Gastroesophageal sphincter (tissue), 4 donors: Measurements from ENCODE around the gene ATP8A1. TPM values are rescaled to one million over a fixed set of nuclear protein-coding genes. Genes with fewer than 3 reads are reported as not detected.

Experiments used
- ATAC-seq: fragments of 150-250 bp; one replicate; pipeline ENCODE4 v1.9.1; 2016; ENCODE audit warnings: mild to moderate bottlenecking, moderate library complexity
- H3K27ac ChIP-seq, 4 donors: fragments of 200-600 bp; sonication (generic) in 3 of 4; 1 replicate in 3 of 4; 2 replicates in 1 of 4; pipeline ENCODE4 v1.5.1; 2016 to 2019
- H3K27me3 ChIP-seq: fragments of 200-600 bp; sonication (generic); one replicate; pipeline ENCODE4 v1.5.1; 2019
- H3K36me3 ChIP-seq, 2 donors: fragments of 200-600 bp; sonication (generic); one replicate each; pipeline ENCODE4 v1.5.1; 2019; ENCODE audit warnings: control low read depth in 1 of 2
- H3K4me1 ChIP-seq, 3 donors: fragments of 200-600 bp; sonication (generic); 1 replicate in 2 of 3; 2 replicates in 1 of 3; pipeline ENCODE4 v1.5.1; 2016 to 2019; ENCODE audit warnings: control low read depth in 2 of 3
- H3K4me3 ChIP-seq, 2 donors: fragments of 200-600 bp; sonication (generic); one replicate each; pipeline ENCODE4 v1.5.1; 2019; ENCODE audit warnings: mild to moderate bottlenecking in 1 of 2, moderate library complexity in 1 of 2
- H3K9me3 ChIP-seq, 3 donors: fragments of 200-600 bp; sonication (generic); one replicate each; pipeline ENCODE4 v1.5.1; 2017 to 2019; ENCODE audit warnings: control low read depth in 2 of 3
- CTCF ChIP-seq, 4 experiments: fragments of 200-600 bp in 2 of 4; fragments of 450-650 bp in 2 of 4; sonication (generic) in 1 of 4; IDR thresholded peaks; one replicate each; pipeline ENCODE4 v1.5.1; 2017 to 2019; ENCODE audit warnings: antibody characterized with exemption in 4 of 4, mild to moderate bottlenecking in 2 of 4, moderate library complexity in 2 of 4
- EP300 ChIP-seq: sonication (generic); formaldehyde crosslinking; IDR thresholded peaks from one replicate; pipeline ENCODE4 v1.6.1; 2017; ENCODE audit warnings: antibody characterized with exemption, mild to moderate bottlenecking
- POLR2A ChIP-seq, 2 donors: fragments of 450-650 bp; IDR thresholded peaks; one replicate each; pipeline ENCODE4 v1.6.1; 2017; ENCODE audit warnings: antibody characterized with exemption in 2 of 2, mild to moderate bottlenecking in 2 of 2, moderate library complexity in 1 of 2
- POLR2AphosphoS5 ChIP-seq: sonication (generic); formaldehyde crosslinking; IDR thresholded peaks from one replicate; pipeline ENCODE4 v1.6.1; 2017; ENCODE audit warnings: antibody characterized with exemption
- WGBS, 2 donors: methylation state at CpG; one replicate each; pipeline ENCODE4 v1.1.5; 2018; ENCODE audit warnings: low coverage in 1 of 2; 5-methylcytosine and 5-hydroxymethylcytosine counted together
- total RNA-seq, 4 donors: library from RNA; depleted of rRNA; stranded (reverse); fragments of >200 nt; gene quantifications; one replicate each; pipeline ENCODE4 v1.1.0, GENCODE V29; 2016

Gene ATP8A1
- total RNA-seq, 4 donors from 2014 or later: 5.6 to 21.9 (median 8.9) TPM

- Histone ChIP-seq H3K4me3 (no peak overlapping the region), H3K27me3 (no peaks in the 10 kb centered on the region), H3K27ac (no peak overlapping the region), H3K9me3 (no peaks in the 10 kb centered on the region), H3K36me3 (peaks cover 0 to 14% of the 10 kb centered on the region in 2 donors), H3K4me1 (peaks cover 0 to 7% (median 0%) of the 10 kb centered on the region in 3 donors)
- ATAC-seq: peak; percentile 54
- TF ChIP-seq EP300 (no peak), POLR2A (IDR thresholded peaks at IDR 0.05) (no peak), CTCF (IDR thresholded peaks at IDR 0.05) (no peak), POLR2AphosphoS5 (no peak)
- WGBS, 2 donors: 52 to 94% methylated on average over 2 to 3 of the region's 3 CpGs
These were observed 133.7 kb downstream of the ATP8A1 start for GRCh38 chr4:42523066-42523718.

GRCh38 chr4:42519803-42520417 is 137.0 kb downstream of the ATP8A1 start:
- no peak for ATAC-seq
- 14 to 21% methylated on average over 3 of the region's 3 CpGs for WGBS, 2 donors
- H3K27me3 ChIP-seq: no peaks in the 10 kb centered on the region
- H3K27ac ChIP-seq: no peak overlapping the region
- TF ChIP-seq POLR2A (IDR thresholded peaks at IDR 0.05): no peak
- TF ChIP-seq CTCF (IDR thresholded peaks at IDR 0.05): peak; percentile 52 to 73 (median 66)
- peaks cover 0 to 14% of the 10 kb centered on the region in 2 donors for H3K36me3 ChIP-seq
- no peaks in the 10 kb centered on the region for H3K9me3 ChIP-seq
- H3K4me1 ChIP-seq: peaks cover 0 to 7% (median 0%) of the 10 kb centered on the region in 3 donors
- no peak overlapping the region for H3K4me3 ChIP-seq

GRCh38 chr4:42515156-42515884 is 141.6 kb downstream of the ATP8A1 start:
- no peak for TF ChIP-seq CTCF (IDR thresholded peaks at IDR 0.05)
- TF ChIP-seq POLR2AphosphoS5: no peak
- no peak for TF ChIP-seq POLR2A (IDR thresholded peaks at IDR 0.05)
- TF ChIP-seq EP300: no peak
- no peak overlapping the region for H3K27ac ChIP-seq
- WGBS, 2 donors: 33 to 67% methylated on average over 2 to 5 of the region's 5 CpGs
- no peak overlapping the region for H3K4me3 ChIP-seq
- no peaks in the 10 kb centered on the region for H3K36me3 ChIP-seq
- H3K9me3 ChIP-seq: no peaks in the 10 kb centered on the region
- no peaks in the 10 kb centered on the region for H3K27me3 ChIP-seq
- no peak for ATAC-seq
- no peaks in the 10 kb centered on the region for H3K4me1 ChIP-seq

- H3K36me3 ChIP-seq: no peaks in the 10 kb centered on the region
- H3K9me3 ChIP-seq: no peaks in the 10 kb centered on the region
- WGBS, 2 donors: 72 to 83% methylated on average over 4 to 5 of the region's 5 CpGs
- H3K4me1 ChIP-seq: no peaks in the 10 kb centered on the region
- no peak for TF ChIP-seq POLR2AphosphoS5
- TF ChIP-seq POLR2A (IDR thresholded peaks at IDR 0.05): no peak
- no peak for TF ChIP-seq CTCF (IDR thresholded peaks at IDR 0.05)
- no peak for TF ChIP-seq EP300
- H3K27me3 ChIP-seq: no peaks in the 10 kb centered on the region
- ATAC-seq: no peak
- H3K27ac ChIP-seq: no peak overlapping the region
- no peak overlapping the region for H3K4me3 ChIP-seq
These were observed 143.0 kb downstream of the ATP8A1 start for GRCh38 chr4:42513748-42514492.
